ENCODE measurements around the gene KLHL5. TPM values are rescaled to one million over a fixed set of nuclear protein-coding genes. Genes with fewer than 3 reads are reported as not detected.
A peak's percentile ranks its signal among the peaks of the same experiment; 100 is the strongest.

The KLHL5 gene
- total RNA-seq, 1 experiment from 2014 or later, result 84.8 TPM

GRCh38 chr4:39037491-39037825 lies 24.6 kb upstream of the KLHL5 start:
- Histone ChIP-seq H3K27ac (ENCODE audit: low read length) (peak overlapping the region; percentile 100), H3K9me2 (replicated peaks; ENCODE audit: low read length) (no peaks in the 10 kb centered on the region), H4K20me1 (ENCODE audit: low read length) (no peaks in the 10 kb centered on the region), H3K9me3 (ENCODE audit: low read length) (no peaks in the 10 kb centered on the region), H3K4me2 (ENCODE audit: low read length) (peak overlapping the region; percentile 28; the same call in 1 of the 2 replicates), H3K9ac (ENCODE audit: low read length) (peak overlapping the region; percentile 87), H3K4me1 (ENCODE audit: insufficient read depth, low read length) (peaks cover 75% of the 10 kb centered on the region), H3K79me2 (ENCODE audit: low read length) (0 out of 2 replicates have a peak, but pooled peaks cover 9% of the 10 kb centered on the region), H3K4me3 (ENCODE audit: low read length) (no peak overlapping the region), H3K27me3 (ENCODE audit: low read length) (no peaks in the 10 kb centered on the region), H3K36me3 (ENCODE audit: low read depth, low read length) (no peaks in the 10 kb centered on the region), H2AFZ (ENCODE audit: low read length) (peak overlapping the region; percentile 11; the same call in 1 of the 2 replicates), H3F3A (ENCODE audit: low read length, unreplicated experiment) (no peaks in the 10 kb centered on the region)
- no TSS peak for BruUV-seq (replicated peaks)
- no peak for ATAC-seq
- DNase-seq, result peak; percentile 33
- CTCF ChIA-PET, result no interaction called here
- POLR2A ChIA-PET (ENCODE audit: unreplicated experiment), result no interaction called here
- no peak for TF ChIP-seq EZH2 (IDR thresholded peaks at IDR 0.05; ENCODE audit: low read length, unreplicated experiment)
- no peak for TF ChIP-seq EZH2phosphoT487 (IDR thresholded peaks at IDR 0.05; ENCODE audit: borderline replicate concordance, low read length)
- TF ChIP-seq CTCF (conservative IDR thresholded peaks at IDR 0.05; ENCODE audit: low read depth, low read length), result no peak
- intact Hi-C loops (cut with micrococcal nuclease), result no loop called here

GRCh38 chr4:39037941-39038340 lies 24.1 kb upstream of the KLHL5 start:
- Histone ChIP-seq H3K9me3 (ENCODE audit: low read length) (no peaks in the 10 kb centered on the region), H3K36me3 (ENCODE audit: low read depth, low read length) (no peaks in the 10 kb centered on the region), H3K9me2 (replicated peaks; ENCODE audit: low read length) (no peaks in the 10 kb centered on the region), H3K9ac (ENCODE audit: low read length) (peak overlapping the region; percentile 87; the same call in 1 of the 2 replicates), H3K4me3 (ENCODE audit: low read length) (no peak overlapping the region), H2AFZ (ENCODE audit: low read length) (0 out of 2 replicates have a peak overlapping the region, but pooled peaks have one; percentile 11), H3K4me1 (ENCODE audit: insufficient read depth, low read length) (peaks cover 73% of the 10 kb centered on the region), H3K79me2 (ENCODE audit: low read length) (0 out of 2 replicates have a peak, but pooled peaks cover 9% of the 10 kb centered on the region), H4K20me1 (ENCODE audit: low read length) (no peaks in the 10 kb centered on the region), H3K4me2 (ENCODE audit: low read length) (peak overlapping the region; percentile 28; the same call in 1 of the 2 replicates), H3K27me3 (ENCODE audit: low read length) (no peaks in the 10 kb centered on the region), H3F3A (ENCODE audit: low read length, unreplicated experiment) (no peaks in the 10 kb centered on the region), H3K27ac (ENCODE audit: low read length) (peak overlapping the region; percentile 100)
- intact Hi-C loops (cut with micrococcal nuclease), result no loop called here
- no peak for TF ChIP-seq CTCF (conservative IDR thresholded peaks at IDR 0.05; ENCODE audit: low read depth, low read length)
- no peak for TF ChIP-seq EZH2phosphoT487 (IDR thresholded peaks at IDR 0.05; ENCODE audit: borderline replicate concordance, low read length)
- no peak for TF ChIP-seq EZH2 (IDR thresholded peaks at IDR 0.05; ENCODE audit: low read length, unreplicated experiment)
- no peak for DNase-seq
- BruUV-seq (replicated peaks), result no TSS peak
- ChIA-PET CTCF (no interaction called here), POLR2A (ENCODE audit: unreplicated experiment) (no interaction called here)
- no peak for ATAC-seq

GRCh38 chr4:39039108-39039507 lies 22.9 kb upstream of the KLHL5 start:
- BruUV-seq (replicated peaks), result no TSS peak
- peaks cover 73% of the 10 kb centered on the region for H3K4me1 ChIP-seq (ENCODE audit: insufficient read depth, low read length)

More at GRCh38 chr4:39039108-39039507, 22.9 kb upstream of the KLHL5 start:
- H3K27me3 ChIP-seq (ENCODE audit: low read length), result no peaks in the 10 kb centered on the region
- no peaks in the 10 kb centered on the region for H4K20me1 ChIP-seq (ENCODE audit: low read length)
- no peaks in the 10 kb centered on the region for H3K36me3 ChIP-seq (ENCODE audit: low read depth, low read length)
- DNase-seq (no peak), ATAC-seq (no peak)
- ChIA-PET POLR2A (ENCODE audit: unreplicated experiment) (no interaction called here), CTCF (no interaction called here)
- H3K4me3 ChIP-seq (ENCODE audit: low read length), result no peak overlapping the region
- H3K79me2 ChIP-seq (ENCODE audit: low read length), result 0 out of 2 replicates have a peak, but pooled peaks cover 9% of the 10 kb centered on the region
- H3K4me2 ChIP-seq (ENCODE audit: low read length), result no peak overlapping the region
- H3K9ac ChIP-seq (ENCODE audit: low read length), result no peak overlapping the region
- intact Hi-C loops (cut with micrococcal nuclease), result no loop called here
- no peak for TF ChIP-seq CTCF (conservative IDR thresholded peaks at IDR 0.05; ENCODE audit: low read depth, low read length)
- TF ChIP-seq EZH2phosphoT487 (IDR thresholded peaks at IDR 0.05; ENCODE audit: borderline replicate concordance, low read length), result no peak
- TF ChIP-seq EZH2 (IDR thresholded peaks at IDR 0.05; ENCODE audit: low read length, unreplicated experiment), result no peak
- H3K9me2 ChIP-seq (replicated peaks; ENCODE audit: low read length), result no peaks in the 10 kb centered on the region
- H3K9me3 ChIP-seq (ENCODE audit: low read length), result no peaks in the 10 kb centered on the region
- H3F3A ChIP-seq (ENCODE audit: low read length, unreplicated experiment), result peaks cover 8% of the 10 kb centered on the region
- no peak overlapping the region for H3K27ac ChIP-seq (ENCODE audit: low read length)
- H2AFZ ChIP-seq (ENCODE audit: low read length), result no peak overlapping the region

Data from PC-3 (cell line).